PC-9 (cell line): ENCODE measurements around the gene FAM180B. TPM values are rescaled to one million over a fixed set of nuclear protein-coding genes. Genes with fewer than 3 reads are reported as not detected.

Experiments
- BruUV-seq: library from RNA; stranded (reverse); fragments of 400-500 nt; replicated peaks from 2 replicates; lab custom pipeline; 2021; lab: Mats Ljungman, UMichigan
- CTCF ChIA-PET: fragments of 300-600 bp; sonication (Branson Sonifier 250); formaldehyde crosslinking; loops from one replicate; lab custom pipeline; 2022; ENCODE audit warnings: antibody characterized with exemption; lab: Charles Lee
- POLR2A ChIA-PET: fragments of 300-600 bp; sonication (Branson Sonifier 250); formaldehyde crosslinking; loops from one replicate; lab custom pipeline; 2022; ENCODE audit warnings: antibody characterized with exemption; ENCODE audit not compliant: unreplicated experiment; lab: Charles Lee
- DNase-seq, 2 experiments: peaks; one replicate each; pipeline versions ENCODE4 v3.0.0 to v3.0.0-alpha.2; 2015 to 2022; ENCODE audit warnings: mixed read lengths in 1 of 2
- H2AFZ ChIP-seq: fragments of 200-600 bp; sonication (generic); 2 replicates; pipeline ENCODE4 v1.8.1; 2017; ENCODE audit warnings: antibody characterized with exemption
- H3F3A ChIP-seq: fragments of 200-600 bp; sonication (generic); 2 replicates; pipeline ENCODE4 v1.8.1; 2017; ENCODE audit warnings: antibody characterized with exemption, mild to moderate bottlenecking, low read depth; ENCODE audit not compliant: insufficient read depth
- H3K27ac ChIP-seq: fragments of 200-600 bp; sonication (generic); 2 replicates; pipeline ENCODE4 v1.6.1; 2016; ENCODE audit warnings: mixed run types
- H3K27me3 ChIP-seq: fragments of 200-600 bp; sonication (generic); 2 replicates; pipeline ENCODE4 v1.6.1; 2016; ENCODE audit warnings: low read depth, mixed run types; ENCODE audit not compliant: insufficient read depth
- H3K36me3 ChIP-seq: fragments of 200-600 bp; sonication (generic); 2 replicates; pipeline ENCODE4 v1.6.1; 2016; ENCODE audit warnings: low read depth, mixed run types
- H3K4me1 ChIP-seq: fragments of 200-600 bp; sonication (generic); replicated peaks from 2 replicates; pipeline ENCODE4 v1.6.1; 2016; ENCODE audit warnings: mixed run types; ENCODE audit not compliant: insufficient read depth
- H3K4me2 ChIP-seq: fragments of 200-600 bp; sonication (generic); 2 replicates; pipeline ENCODE4 v1.6.1; 2017; ENCODE audit warnings: mixed run types
- H3K4me3 ChIP-seq: fragments of 200-600 bp; sonication (generic); 2 replicates; pipeline ENCODE4 v1.6.1; 2016; ENCODE audit warnings: mixed run types
- H3K79me2 ChIP-seq: fragments of 200-600 bp; sonication (generic); 2 replicates; pipeline ENCODE4 v1.6.1; 2017; ENCODE audit warnings: low read depth, mixed run types
- H3K9me2 ChIP-seq: fragments of 200-600 bp; sonication (generic); 2 replicates; pipeline ENCODE4 v1.8.1; 2017; ENCODE audit warnings: mild to moderate bottlenecking; ENCODE audit not compliant: insufficient read depth
- H3K9me3 ChIP-seq: fragments of 200-600 bp; sonication (generic); 2 replicates; pipeline ENCODE4 v1.8.1; 2016; ENCODE audit warnings: low read depth; ENCODE audit not compliant: insufficient read depth
- H4K20me1 ChIP-seq: fragments of 200-600 bp; sonication (generic); 2 replicates; pipeline ENCODE4 v1.8.1; 2017; ENCODE audit not compliant: insufficient read depth
- CTCF ChIP-seq: fragments of 200-600 bp; sonication (generic); conservative IDR thresholded peaks from 2 replicates; pipeline ENCODE4 v1.6.1; 2017; ENCODE audit warnings: mixed run types, antibody characterized with exemption, mild to moderate bottlenecking, moderate library complexity
- EZH2 ChIP-seq: fragments of 200-600 bp; sonication (generic); IDR thresholded peaks from 2 replicates; pipeline ENCODE4 v1.8.0; 2017; ENCODE audit warnings: antibody characterized with exemption, low read depth
- intact Hi-C: fragments of 100-400 bp; cut with micrococcal nuclease; formaldehyde crosslinking; loops from one replicate; pipeline ENCODE4 v1.10.0; 2022; ENCODE audit not compliant: unreplicated experiment
- total RNA-seq: library from RNA; stranded (reverse); gene quantifications from 2 replicates; pipeline ENCODE4 v1.2.3, GENCODE V29; 2021

The FAM180B gene
- total RNA-seq, 1 experiment from 2014 or later = not detected

GRCh38 chr11:47572715-47573255 lies 13.7 kb upstream of the FAM180B start:
- Histone ChIP-seq H3K4me2 (no peak overlapping the region), H3K4me3 (no peak overlapping the region), H3K9me2 (no peaks in the 10 kb centered on the region), H3K36me3 (peaks cover 27% of the 10 kb centered on the region), H3K79me2 (peaks cover 32% of the 10 kb centered on the region), H3K4me1 (0 out of 2 replicates have a peak, but pooled peaks cover under 1% of the 10 kb centered on the region), H3K27ac (no peak overlapping the region), H3K27me3 (no peaks in the 10 kb centered on the region), H3F3A (peaks cover 19% of the 10 kb centered on the region; the same call in 1 of the 2 replicates), H3K9me3 (no peaks in the 10 kb centered on the region), H2AFZ (no peak overlapping the region), H4K20me1 (peaks cover 4% of the 10 kb centered on the region; the same call in 1 of the 2 replicates)
- POLR2A ChIA-PET = interaction anchor here (0.5 to 0.6 kb wide), 2 partner anchors 32 to 88 kb away, joined by 5 to 8 read pairs; no protein-coding TSS in a partner anchor
- intact Hi-C loops = no loop called here
- BruUV-seq = no TSS peak
- CTCF ChIA-PET = no interaction called here
- DNase-seq = no peak
- TF ChIP-seq CTCF (no peak), EZH2 (no peak)

DNA sequence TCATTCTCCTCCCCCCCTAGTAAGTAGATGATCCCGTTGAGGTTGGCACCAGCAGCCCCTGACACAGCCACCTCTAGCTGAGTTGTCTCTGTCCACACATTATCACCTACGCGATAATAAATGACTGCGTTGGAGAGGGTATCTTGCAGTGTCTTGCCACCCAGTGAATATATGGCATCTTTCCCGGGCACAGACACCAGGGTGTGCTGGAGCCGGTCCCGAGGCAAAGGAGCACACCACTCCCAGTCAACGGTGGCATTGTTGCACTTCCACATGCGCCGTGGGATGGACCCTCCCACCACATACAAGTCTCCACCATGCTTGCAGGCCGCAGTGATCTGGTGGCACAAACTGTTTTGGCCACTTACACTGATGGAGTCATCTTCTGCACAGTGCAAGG lies 13.2 kb upstream of the FAM180B start:
- peaks cover 4% of the 10 kb centered on the region; the same call in 1 of the 2 replicates for H4K20me1 ChIP-seq
- H3K9me3 ChIP-seq = no peaks in the 10 kb centered on the region
- CTCF ChIA-PET = no interaction called here
- peaks cover 5% of the 10 kb centered on the region for H3K4me1 ChIP-seq
- no peak overlapping the region for H2AFZ ChIP-seq
- POLR2A ChIA-PET = interaction anchor here (0.6 kb wide), 2 partner anchors 60 to 87 kb away, joined by 5 to 8 read pairs; no protein-coding TSS in a partner anchor
- no peak overlapping the region for H3K4me2 ChIP-seq
- H3K27ac ChIP-seq = no peak overlapping the region
- H3K4me3 ChIP-seq = no peak overlapping the region
- no peak for TF ChIP-seq CTCF
- no peak for TF ChIP-seq EZH2
- H3K27me3 ChIP-seq = no peaks in the 10 kb centered on the region
- peaks cover 23% of the 10 kb centered on the region; the same call in 1 of the 2 replicates for H3F3A ChIP-seq
- intact Hi-C loops = no loop called here
- H3K79me2 ChIP-seq = peaks cover 32% of the 10 kb centered on the region
- BruUV-seq = no TSS peak
- H3K36me3 ChIP-seq = peaks cover 27% of the 10 kb centered on the region
- H3K9me2 ChIP-seq = no peaks in the 10 kb centered on the region
- DNase-seq = no peak

- no peaks in the 10 kb centered on the region for H4K20me1 ChIP-seq
- intact Hi-C loops = no loop called here
- H3K9me2 ChIP-seq = no peaks in the 10 kb centered on the region
- ChIA-PET CTCF (no interaction called here), POLR2A (interaction anchor here (0.5 to 0.6 kb wide), 3 partner anchors 11 to 1128 kb away, joined by 3 to 14 read pairs (median 5); no protein-coding TSS in a partner anchor)
- DNase-seq = no peak
- peak overlapping the region; percentile 98 for H3K4me2 ChIP-seq
- no peak for TF ChIP-seq EZH2
- no peak for TF ChIP-seq CTCF
- H3K9me3 ChIP-seq = no peaks in the 10 kb centered on the region
- H3K27ac ChIP-seq = no peak overlapping the region
- peak overlapping the region; percentile 80; the same call in 1 of the 2 replicates for H3K4me3 ChIP-seq
- no peak overlapping the region for H2AFZ ChIP-seq
- H3F3A ChIP-seq = peaks cover 16% of the 10 kb centered on the region; the same call in 1 of the 2 replicates
- H3K27me3 ChIP-seq = no peaks in the 10 kb centered on the region
- H3K36me3 ChIP-seq = peaks cover 17% of the 10 kb centered on the region; the same call in 1 of the 2 replicates
- H3K79me2 ChIP-seq = peaks cover 34% of the 10 kb centered on the region
- peaks cover 12% of the 10 kb centered on the region for H3K4me1 ChIP-seq
- BruUV-seq = TSS peak; percentile 39
These were observed 8.9 kb upstream of the FAM180B start for GRCh38 chr11:47577460-47578041.
